GM20000 (cell line): ENCODE data around the gene DCANP1.

Experiments
- DNase-seq: peaks from one replicate; pipeline ENCODE4 v3.0.0; 2012; ENCODE audit warnings: low spot score
- CTCF ChIP-seq: IDR thresholded peaks from 2 replicates; pipeline ENCODE4 v1.5.1; 2012; ENCODE audit warnings: mild to moderate bottlenecking, control low read depth; ENCODE audit errors: extremely low read depth, missing control alignments

The DCANP1 gene

GRCh38 chr5:135484674-135485086 lies 37.5 kb upstream of the DCANP1 start:
- no peak for DNase-seq
- TF ChIP-seq CTCF, result no peak

- no peak for TF ChIP-seq CTCF
- DNase-seq, result no peak
Observed at GRCh38 chr5:135483254-135483653, 36.1 kb upstream of the DCANP1 start.

GRCh38 chr5:135482381-135482933 lies 35.3 kb upstream of the DCANP1 start:
- DNase-seq, result no peak
- no peak for TF ChIP-seq CTCF

GRCh38 chr5:135481909-135482311 lies 34.8 kb upstream of the DCANP1 start:
- DNase-seq, result no peak
- no peak for TF ChIP-seq CTCF

GRCh38 chr5:135481387-135481786 lies 34.2 kb upstream of the DCANP1 start:
- DNase-seq, result no peak
- TF ChIP-seq CTCF, result no peak

- DNase-seq, result no peak
- TF ChIP-seq CTCF, result no peak
Observed at GRCh38 chr5:135480511-135480910, 33.4 kb upstream of the DCANP1 start.

GRCh38 chr5:135478938-135479337 lies 31.8 kb upstream of the DCANP1 start:
- no peak for TF ChIP-seq CTCF
- DNase-seq, result no peak
